Body of pancreas (tissue), 4 donors: Measurements from ENCODE around the gene SOCS6. TPM values are rescaled to one million over a fixed set of nuclear protein-coding genes. Genes with fewer than 3 reads are reported as not detected.
"Not testable (repeated sequence)": the region's sequence is repeated elsewhere in the genome, so short reads cannot be mapped to it uniquely, and the experiment has no call there.

Source experiments
- ATAC-seq: fragments of 150-250 bp; one replicate; pipeline ENCODE4 v1.9.1; 2016
- DNase-seq, 4 donors: peaks; one replicate each; pipeline ENCODE4 v3.0.0-alpha.2; 2019
- H3K27ac ChIP-seq, 4 donors: fragments of 200-600 bp; sonication (generic); 1 replicate in 3 of 4; 2 replicates in 1 of 4; pipeline versions ENCODE4 v1.5.1 to v1.6.1; 2016 to 2019; ENCODE audit warnings: mild to moderate bottlenecking in 1 of 4, mixed read lengths in 1 of 4, moderate library complexity in 1 of 4
- H3K27me3 ChIP-seq, 2 donors: fragments of 200-600 bp; sonication (generic); one replicate each; pipeline ENCODE4 v1.6.0; 2016; ENCODE audit warnings: mild to moderate bottlenecking in 1 of 2
- H3K36me3 ChIP-seq, 2 donors: fragments of 200-600 bp; sonication (generic); replicated peaks in 1 of 2; 2 replicates each; pipeline ENCODE4 v1.5.1; 2016; ENCODE audit warnings: low read depth in 2 of 2; ENCODE audit not compliant: insufficient read depth in 1 of 2
- H3K4me1 ChIP-seq: fragments of 200-600 bp; sonication (generic); one replicate; pipeline ENCODE4 v1.6.0; 2016
- H3K4me3 ChIP-seq, 2 donors: fragments of 200-600 bp; sonication (generic); 1 replicate in 1 of 2; 2 replicates in 1 of 2; pipeline ENCODE4 v1.5.1; 2016 to 2019
- H3K9me3 ChIP-seq, 3 donors: fragments of 200-600 bp; sonication (generic); 1 replicate in 2 of 3; 2 replicates in 1 of 3; pipeline ENCODE4 v1.5.1; 2016
- POLR2A ChIP-seq, 3 donors: fragments of 450-650 bp; IDR thresholded peaks; one replicate each; pipeline ENCODE4 v1.6.1; 2016; ENCODE audit warnings: antibody characterized with exemption in 3 of 3, mild to moderate bottlenecking in 2 of 3
- WGBS, 2 donors: methylation state at CpG; one replicate each; pipeline ENCODE4 v1.1.5; 2017; 5-methylcytosine and 5-hydroxymethylcytosine counted together
- intact Hi-C: fragments of 100-400 bp; cut with DNase I; formaldehyde crosslinking; loops from one replicate; pipeline ENCODE4 v1.15.1; 2023
- total RNA-seq, 2 donors: library from RNA; depleted of rRNA; stranded (reverse); fragments of >200 nt; gene quantifications; one replicate each; pipeline ENCODE4 v1.1.0, GENCODE V29; 2016
- TF ChIP-seq, protein P1 (sequence below), 7 experiments: fragments of 450-650 bp in 4 of 7; fragments of 200-600 bp in 3 of 7; sonication (generic) in 3 of 7; IDR thresholded peaks; one replicate each; pipeline ENCODE4 v1.5.1; 2016 to 2019; ENCODE audit warnings: antibody characterized with exemption in 7 of 7

Gene SOCS6
- total RNA-seq, 2 donors from 2014 or later: 7.3 to 17.9 TPM

DNA sequence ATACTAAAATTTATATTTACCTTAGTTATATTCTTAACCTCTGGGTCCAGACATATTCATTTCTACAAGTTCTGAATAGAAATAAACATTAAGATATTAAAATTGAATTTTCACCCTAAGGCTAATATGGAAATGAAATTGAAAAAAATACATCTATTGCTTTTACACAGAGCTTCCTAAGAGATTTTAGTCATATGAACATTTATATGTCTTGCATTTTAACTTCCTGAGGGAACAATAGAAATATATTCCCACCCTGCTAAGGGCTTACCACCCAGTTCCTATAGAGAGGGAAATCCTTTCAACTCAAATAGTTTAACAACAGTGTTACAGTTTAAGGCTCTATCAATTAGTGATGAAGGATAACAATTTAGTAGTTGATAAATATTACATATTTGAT lies 60.5 kb downstream of the SOCS6 start:
- TF ChIP-seq, protein P1, sequence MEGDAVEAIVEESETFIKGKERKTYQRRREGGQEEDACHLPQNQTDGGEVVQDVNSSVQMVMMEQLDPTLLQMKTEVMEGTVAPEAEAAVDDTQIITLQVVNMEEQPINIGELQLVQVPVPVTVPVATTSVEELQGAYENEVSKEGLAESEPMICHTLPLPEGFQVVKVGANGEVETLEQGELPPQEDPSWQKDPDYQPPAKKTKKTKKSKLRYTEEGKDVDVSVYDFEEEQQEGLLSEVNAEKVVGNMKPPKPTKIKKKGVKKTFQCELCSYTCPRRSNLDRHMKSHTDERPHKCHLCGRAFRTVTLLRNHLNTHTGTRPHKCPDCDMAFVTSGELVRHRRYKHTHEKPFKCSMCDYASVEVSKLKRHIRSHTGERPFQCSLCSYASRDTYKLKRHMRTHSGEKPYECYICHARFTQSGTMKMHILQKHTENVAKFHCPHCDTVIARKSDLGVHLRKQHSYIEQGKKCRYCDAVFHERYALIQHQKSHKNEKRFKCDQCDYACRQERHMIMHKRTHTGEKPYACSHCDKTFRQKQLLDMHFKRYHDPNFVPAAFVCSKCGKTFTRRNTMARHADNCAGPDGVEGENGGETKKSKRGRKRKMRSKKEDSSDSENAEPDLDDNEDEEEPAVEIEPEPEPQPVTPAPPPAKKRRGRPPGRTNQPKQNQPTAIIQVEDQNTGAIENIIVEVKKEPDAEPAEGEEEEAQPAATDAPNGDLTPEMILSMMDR (IDR thresholded peaks at IDR 0.05): no peak
- intact Hi-C loops: no loop called here
- DNase-seq (no peak), ATAC-seq (no peak)
- no peak overlapping the region for H3K27ac ChIP-seq
- H3K4me1 ChIP-seq: no peaks in the 10 kb centered on the region
- no peaks in the 10 kb centered on the region for H3K9me3 ChIP-seq
- no peak overlapping the region for H3K4me3 ChIP-seq
- H3K36me3 ChIP-seq: peaks cover 0 to 3% of the 10 kb centered on the region in 2 donors
- H3K27me3 ChIP-seq: no peaks in the 10 kb centered on the region

DNA sequence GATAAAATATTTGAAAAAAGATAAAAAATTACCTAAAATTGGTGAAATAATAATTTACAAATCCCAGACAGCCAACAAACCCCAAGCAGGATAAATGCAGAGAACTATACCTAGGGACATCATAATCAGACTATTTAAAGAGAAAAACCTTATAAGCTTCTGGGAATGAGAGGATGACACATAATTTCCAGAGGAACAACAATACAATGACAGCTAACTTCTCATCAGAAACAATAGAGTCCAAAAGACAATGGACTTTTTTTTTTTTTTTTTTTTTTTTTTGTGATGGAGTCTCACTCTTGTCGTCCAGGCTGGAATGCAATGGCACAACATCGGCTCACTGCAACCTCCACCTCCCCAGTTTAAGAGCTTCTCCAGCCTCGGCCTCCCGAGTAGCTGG lies 65.2 kb downstream of the SOCS6 start:
- no peak for DNase-seq
- no peaks in the 10 kb centered on the region for H3K27me3 ChIP-seq
- H3K36me3 ChIP-seq: peaks cover 0 to 3% of the 10 kb centered on the region in 2 donors
- intact Hi-C loops: no loop called here
- no peaks in the 10 kb centered on the region for H3K4me1 ChIP-seq
- H3K9me3 ChIP-seq: no peaks in the 10 kb centered on the region
- TF ChIP-seq, protein P1 (IDR thresholded peaks at IDR 0.05): no peak
- no peak for TF ChIP-seq POLR2A (IDR thresholded peaks at IDR 0.05)
- ATAC-seq: no peak
- H3K4me3 ChIP-seq: no peak overlapping the region
- no peak overlapping the region for H3K27ac ChIP-seq
- WGBS, 2 donors: 89 to 90% methylated on average over 3 to 4 of the region's 4 CpGs

DNA sequence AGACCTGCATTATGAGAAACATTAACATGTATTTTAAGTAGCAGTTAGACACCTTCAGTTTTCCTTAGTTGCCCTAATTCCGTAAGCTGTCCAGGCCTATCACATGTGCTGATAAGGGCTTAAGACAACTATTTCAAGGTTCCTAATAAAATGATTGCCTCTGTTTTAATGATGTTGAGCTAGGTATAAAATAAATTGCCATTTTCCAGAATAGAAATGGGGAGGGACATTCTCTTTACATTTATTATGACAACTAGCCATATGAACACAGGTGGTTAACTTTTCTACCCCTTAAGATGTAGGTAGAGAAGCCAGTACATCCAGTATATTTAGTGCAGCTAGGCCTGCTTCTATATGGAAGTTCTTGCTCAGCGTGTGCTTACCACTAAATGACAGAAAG lies 65.9 kb downstream of the SOCS6 start:
- TF ChIP-seq, protein P1 (IDR thresholded peaks at IDR 0.05): no peak
- no peak for TF ChIP-seq POLR2A (IDR thresholded peaks at IDR 0.05)
- H3K27me3 ChIP-seq: no peaks in the 10 kb centered on the region
- H3K4me3 ChIP-seq: no peak overlapping the region
- WGBS, 2 donors: 78 to 90% methylated on average over 2 of the region's 2 CpGs
- H3K9me3 ChIP-seq: no peaks in the 10 kb centered on the region
- peaks cover 0 to 3% of the 10 kb centered on the region in 2 donors for H3K36me3 ChIP-seq
- no peaks in the 10 kb centered on the region for H3K4me1 ChIP-seq
- H3K27ac ChIP-seq: no peak overlapping the region
- ATAC-seq (no peak), DNase-seq (no peak)
- intact Hi-C loops: no loop called here

DNA sequence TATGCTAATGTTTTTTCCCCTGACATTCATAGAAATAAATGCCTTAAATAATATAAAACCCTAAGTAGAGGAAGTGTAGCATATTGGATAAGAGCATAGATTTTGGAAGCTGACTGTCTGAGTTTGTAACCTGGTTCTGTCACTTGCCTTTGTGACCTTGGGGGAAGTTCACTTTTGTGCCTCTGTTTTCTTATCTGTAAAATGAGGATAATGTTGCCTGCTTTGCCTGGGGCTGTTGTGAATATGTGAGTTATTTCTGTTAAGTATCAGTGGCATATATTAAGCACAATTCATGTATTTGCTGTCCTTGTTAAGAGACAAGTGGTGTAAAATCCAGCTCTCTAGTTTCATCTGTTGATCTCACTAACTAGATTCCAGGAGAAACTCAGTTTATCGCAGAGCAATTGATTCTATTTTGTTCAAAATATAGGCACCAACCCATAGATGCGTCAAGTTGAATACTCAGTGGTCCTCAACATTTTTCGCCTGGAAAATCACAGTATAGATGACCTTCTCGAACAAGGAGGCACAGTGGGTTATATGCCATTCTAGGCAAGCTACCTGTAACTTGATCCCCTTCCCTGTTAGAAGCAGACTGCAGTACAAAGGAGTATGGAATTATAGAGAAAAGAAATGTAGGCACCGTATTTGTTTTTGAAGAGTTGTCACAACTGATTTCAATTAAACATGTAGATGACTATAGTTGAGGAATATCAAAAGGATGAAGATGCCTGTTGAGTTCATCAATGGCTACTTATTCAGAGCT lies 67.0 kb downstream of the SOCS6 start:
- Histone ChIP-seq H3K36me3 (peaks cover 0 to 3% of the 10 kb centered on the region in 2 donors), H3K4me1 (no peaks in the 10 kb centered on the region), H3K27ac (no peak overlapping the region), H3K27me3 (no peaks in the 10 kb centered on the region), H3K9me3 (no peaks in the 10 kb centered on the region), H3K4me3 (no peak overlapping the region)
- ATAC-seq: no peak
- TF ChIP-seq, protein P1 (IDR thresholded peaks at IDR 0.05): no peak
- no peak for TF ChIP-seq POLR2A (IDR thresholded peaks at IDR 0.05)
- intact Hi-C loops: no loop called here
- WGBS, 2 donors: 79 to 85% methylated on average over 5 of the region's 5 CpGs
- DNase-seq: no peak

DNA sequence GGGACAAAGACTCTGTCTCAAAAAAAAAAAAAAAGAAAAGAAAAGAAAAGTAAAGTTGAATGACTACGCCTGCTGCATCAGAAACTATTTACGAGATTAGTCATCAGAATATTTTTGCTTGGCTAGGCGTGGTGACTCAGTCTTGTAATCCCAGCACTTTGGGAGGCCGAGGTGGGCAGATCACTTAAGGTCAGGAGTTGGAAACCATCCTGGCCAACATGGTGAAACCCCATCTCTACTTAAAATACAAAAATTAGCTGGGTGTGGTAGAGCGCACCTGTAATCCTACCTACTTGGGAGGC lies 69.2 kb downstream of the SOCS6 start:
- intact Hi-C loops: not testable (repeated sequence)

More for the DNA sequence above, 69.2 kb downstream of the SOCS6 start:
- H3K4me1 ChIP-seq, H3K27me3 ChIP-seq, H3K4me3 ChIP-seq, DNase-seq, ATAC-seq, H3K36me3 ChIP-seq, H3K27ac ChIP-seq, H3K9me3 ChIP-seq: not testable (repeated sequence)
- 81 to 87% methylated on average over 5 of the region's 5 CpGs for WGBS, 2 donors
